Epithelial cell of prostate (primary cell): ENCODE data around the gene FBXO3.

Experiments
- DNase-seq: peaks from one replicate; pipeline ENCODE4 v3.0.0-alpha.2; 2011; ENCODE audit warnings: low read depth, low spot score
- H3K27ac ChIP-seq: fragments of 450-650 bp; 2 replicates; pipeline ENCODE4 v1.5.1; 2017; ENCODE audit warnings: mild to moderate bottlenecking

Gene FBXO3

DNA sequence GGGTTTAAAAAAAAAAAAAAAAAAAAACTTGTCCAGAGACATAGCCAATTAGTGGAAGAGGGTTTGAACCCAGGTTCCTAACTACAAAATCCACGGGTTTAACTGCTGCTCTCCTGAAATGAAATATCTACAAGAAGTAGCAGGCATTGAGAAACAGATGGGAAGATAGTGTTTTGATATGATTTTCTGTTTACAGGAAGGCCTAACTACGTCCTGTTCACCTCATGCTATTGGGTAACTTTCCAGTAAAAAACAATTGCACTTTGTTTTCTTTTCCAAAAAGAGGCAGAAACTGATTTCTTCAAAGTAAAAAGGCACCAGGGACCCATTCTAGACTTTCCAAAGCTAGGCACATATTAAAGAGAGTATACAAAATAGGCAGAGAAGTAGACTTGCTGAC lies 67.8 kb downstream of the FBXO3 start:
- DNase-seq: no peak
- H3K27ac ChIP-seq: peak overlapping the region; percentile 100

DNA sequence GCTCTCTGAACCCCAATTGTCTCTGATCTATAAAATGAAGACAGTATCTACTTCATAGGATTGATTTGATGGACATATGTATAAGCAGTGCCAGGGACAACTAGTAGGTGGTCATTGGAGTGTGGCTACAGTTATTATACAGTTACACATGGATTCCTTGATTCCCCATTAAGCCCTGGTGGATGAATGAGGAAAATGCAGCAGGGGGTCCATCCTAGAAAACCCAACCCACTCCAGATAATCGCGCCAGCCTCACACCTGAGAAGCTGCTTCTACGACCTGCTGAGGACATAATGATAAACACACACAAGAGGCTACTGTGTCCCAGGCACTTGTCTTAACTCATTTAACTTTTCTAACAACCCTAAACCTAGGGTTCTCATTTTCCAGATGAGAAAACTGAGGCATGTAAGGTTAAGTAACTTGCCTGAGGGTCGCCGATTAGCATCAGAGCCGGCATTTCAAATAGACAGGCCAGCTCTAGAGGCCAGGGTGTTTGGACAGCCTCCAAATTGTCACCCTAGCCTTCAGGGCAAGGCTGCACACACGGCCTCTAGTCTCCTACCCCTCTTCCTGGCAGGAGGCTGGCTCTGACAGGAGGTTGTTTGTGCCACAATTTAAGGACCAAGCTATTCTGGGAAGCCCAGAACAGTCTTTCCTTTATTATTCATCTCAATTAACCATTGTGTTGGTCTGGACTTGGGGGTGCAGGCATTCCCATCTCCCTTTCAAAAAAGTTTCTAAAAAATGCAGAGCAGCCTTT lies 69.9 kb downstream of the FBXO3 start:
- peak overlapping the region; percentile 100 for H3K27ac ChIP-seq
- no peak for DNase-seq

DNA sequence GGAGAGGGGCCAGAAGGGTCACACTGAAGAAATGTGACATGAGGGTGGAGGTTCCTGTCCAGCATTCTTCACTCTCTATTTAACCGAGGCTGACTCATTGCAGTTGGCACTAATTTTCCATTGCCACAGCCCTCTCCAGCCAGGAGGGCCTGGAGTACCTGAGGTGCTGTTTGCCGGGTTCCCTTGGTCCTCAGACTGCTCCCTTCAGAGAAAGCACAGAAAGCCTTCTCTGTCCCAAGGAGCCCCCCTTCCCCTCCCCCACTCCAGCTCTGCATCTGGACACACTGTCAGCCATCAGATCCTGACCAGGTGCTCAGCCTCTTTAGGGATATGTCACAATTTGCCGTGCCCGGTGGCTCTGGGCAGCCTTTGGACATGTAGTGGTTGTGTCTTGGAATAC lies 70.5 kb downstream of the FBXO3 start:
- peak overlapping the region; percentile 100 for H3K27ac ChIP-seq

DNA sequence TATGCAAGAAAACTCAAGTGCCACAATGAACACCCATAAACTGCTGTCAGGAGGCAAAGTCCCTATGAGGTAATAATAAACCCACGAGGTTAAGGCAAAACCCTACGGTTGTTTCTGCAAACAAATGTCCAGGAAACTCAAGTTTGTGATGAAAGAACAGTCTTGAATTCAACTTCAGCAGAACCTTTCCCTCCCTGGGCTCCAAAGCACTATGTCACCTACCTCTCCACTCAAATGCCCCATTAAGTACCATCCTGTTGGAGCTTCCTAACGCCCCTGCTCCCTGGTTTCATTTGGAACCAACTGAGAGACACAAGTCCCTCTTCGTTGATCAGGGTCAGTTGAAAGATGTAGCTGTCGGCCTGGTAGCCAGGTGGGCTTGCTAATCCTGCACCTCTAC lies 71.1 kb downstream of the FBXO3 start:
- peak overlapping the region; percentile 100 for H3K27ac ChIP-seq
- DNase-seq: no peak

More for the DNA sequence above, 70.5 kb downstream of the FBXO3 start:
- DNase-seq: no peak

DNA sequence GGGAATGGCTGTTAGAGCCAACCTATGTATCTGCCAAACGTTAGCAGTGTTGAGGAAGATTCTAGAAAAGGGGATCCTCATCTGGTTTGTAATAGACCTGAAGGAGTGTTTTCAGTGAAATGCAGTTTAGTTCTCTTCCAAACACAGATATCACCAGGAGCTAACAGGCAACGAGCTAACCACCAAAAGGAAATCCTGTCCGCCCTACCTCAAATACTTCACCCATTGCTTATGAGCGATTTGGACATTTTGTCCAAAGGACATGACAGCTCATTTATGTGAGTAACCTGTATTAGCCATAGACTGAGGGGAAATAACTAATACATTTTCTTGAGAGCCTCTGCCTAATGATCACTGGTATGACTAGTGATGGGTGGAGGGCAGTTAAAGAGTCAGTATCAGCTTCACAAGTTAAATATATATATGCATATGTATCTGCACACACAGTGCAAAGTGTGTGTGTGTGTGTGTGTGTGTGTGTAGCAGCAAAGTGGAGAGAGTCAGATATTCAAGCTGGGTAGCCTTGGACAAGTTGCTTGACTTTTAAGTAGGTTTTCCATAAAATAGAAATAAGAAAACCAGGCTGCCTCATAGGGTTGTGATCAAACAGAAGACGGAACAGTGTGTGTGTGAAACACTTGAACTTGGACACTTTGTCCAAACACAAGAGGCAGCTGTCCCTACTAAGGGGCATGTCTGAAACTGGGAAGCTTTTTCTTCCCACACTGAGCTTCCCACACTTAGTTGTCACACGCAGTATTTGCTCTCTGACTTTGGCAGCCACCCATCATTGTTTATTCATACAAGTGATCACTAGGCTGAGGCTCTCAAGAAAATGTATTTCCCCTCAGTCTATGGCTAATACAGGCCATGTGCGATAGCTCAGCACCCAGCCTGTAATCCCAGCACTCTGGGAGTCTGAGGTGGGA lies 72.8 kb downstream of the FBXO3 start:
- peak; percentile 78 for DNase-seq
- peak overlapping the region; percentile 100 for H3K27ac ChIP-seq

DNA sequence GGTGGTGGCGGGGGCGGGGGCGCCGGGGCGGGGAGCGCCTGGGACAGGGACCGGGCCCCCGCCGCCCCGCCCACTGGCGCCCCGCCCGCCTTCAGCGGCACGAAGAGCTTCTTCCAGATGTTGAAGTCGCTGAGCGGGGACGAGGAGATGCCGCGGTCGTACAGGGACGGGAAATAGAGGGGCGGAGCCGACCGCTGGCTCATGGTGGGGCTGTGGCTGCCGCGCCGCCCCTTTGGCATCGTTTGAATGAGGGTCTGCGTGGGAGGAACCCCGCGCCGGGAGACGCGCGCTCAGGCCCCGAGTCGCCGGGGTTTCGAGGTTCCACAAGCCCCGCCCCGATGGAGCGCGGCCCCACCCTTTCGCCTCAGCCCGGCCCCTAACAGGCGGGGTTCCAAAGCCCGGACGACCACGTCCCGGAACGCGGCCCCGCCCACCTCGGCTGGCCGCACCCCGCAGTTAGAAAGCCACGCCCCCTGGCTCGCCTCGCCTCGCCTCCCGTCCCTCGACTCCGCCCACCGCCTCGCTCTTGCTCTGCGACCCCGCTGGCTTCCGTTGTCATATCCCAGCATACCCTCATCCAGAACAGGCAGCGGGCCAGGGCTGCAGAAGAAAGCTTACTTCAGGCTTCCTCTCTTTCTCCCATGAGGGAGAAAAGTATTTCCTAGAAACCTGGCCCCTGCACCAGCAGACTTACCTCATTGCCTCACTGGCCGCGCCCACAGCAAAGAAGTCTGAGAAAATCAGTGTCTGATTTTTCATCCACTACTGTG lies 73.6 kb downstream of the FBXO3 start, which contains the start of gene C11orf91:
C11orf91 (minus strand) TSS at position 325 of the 770 bp plus-strand sequence; CDS start at position 239, 86 bp downstream.
- no peak for DNase-seq
- H3K27ac ChIP-seq: peak within 1 kb of the TSS; percentile 100

DNA sequence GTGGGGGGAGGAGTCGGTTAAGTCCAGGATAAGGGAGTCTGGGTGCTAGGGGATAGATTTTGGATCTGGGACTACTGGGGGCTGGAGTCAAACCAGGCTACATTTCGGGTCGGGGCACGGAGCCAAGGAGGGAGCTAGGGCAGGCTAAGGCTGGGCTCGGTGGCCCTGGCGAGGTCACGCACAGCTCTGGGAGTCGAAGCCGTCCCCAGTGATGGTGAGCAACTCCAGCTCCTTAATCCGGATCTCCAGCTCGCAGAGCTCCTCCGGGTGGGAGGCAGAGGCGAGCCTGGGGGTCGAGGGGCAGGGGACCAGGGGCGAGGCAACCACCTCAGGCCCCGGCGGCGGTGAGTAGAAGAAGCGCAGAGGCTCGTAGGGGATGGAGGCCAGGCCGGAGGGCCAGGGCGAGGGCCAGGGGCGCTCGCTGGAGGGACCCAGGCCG lies 74.2 kb downstream of the FBXO3 start:
- peak overlapping the region; percentile 100 for H3K27ac ChIP-seq
- DNase-seq: no peak

DNA sequence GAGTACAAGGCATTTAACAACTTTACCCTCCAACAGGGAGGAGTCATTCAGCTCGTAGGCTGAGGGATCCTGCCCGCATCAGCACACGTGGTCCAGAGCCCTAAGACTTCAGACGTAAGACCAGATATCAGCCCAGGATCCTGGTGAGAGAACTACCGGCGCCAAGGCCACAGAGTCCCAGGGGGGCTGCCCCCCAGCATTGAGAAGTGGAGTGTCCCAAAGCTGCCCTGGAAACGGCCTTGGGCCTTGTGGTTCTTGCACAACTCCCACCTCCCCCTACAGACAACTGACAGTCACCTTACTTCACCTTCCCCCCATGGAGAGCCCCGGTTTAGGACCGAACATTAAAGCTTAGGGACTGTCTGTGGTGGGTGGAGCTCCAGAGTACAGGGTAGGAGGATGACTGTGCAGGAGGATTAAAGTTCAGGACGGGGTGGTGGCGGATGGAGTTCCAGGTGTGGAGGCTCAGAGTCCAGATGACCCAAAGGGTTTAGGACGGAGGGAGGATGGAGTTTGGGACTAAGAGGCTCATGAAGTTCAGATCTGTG lies 74.7 kb downstream of the FBXO3 start:
- peak overlapping the region; percentile 100 for H3K27ac ChIP-seq
- no peak for DNase-seq

DNA sequence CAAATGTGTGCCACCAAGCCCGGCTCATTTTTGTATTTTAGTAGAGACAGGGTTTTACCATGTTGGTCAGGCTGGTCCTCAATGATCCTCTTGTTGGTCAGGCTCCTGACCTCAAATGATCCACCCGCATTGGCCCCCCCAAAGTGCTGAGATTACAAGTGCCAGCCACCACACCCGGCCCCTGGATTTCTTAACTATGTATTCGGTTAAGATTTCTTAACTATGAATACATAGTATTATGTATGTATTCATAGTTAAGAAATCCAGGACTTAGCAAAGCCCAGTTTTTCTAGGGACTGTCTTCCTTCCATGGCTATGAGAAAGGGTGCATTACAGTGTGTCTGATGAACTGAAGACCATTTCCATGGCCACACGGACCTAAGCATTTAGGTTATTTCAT lies 75.4 kb downstream of the FBXO3 start:
- peak overlapping the region; percentile 100 for H3K27ac ChIP-seq
- no peak for DNase-seq

DNA sequence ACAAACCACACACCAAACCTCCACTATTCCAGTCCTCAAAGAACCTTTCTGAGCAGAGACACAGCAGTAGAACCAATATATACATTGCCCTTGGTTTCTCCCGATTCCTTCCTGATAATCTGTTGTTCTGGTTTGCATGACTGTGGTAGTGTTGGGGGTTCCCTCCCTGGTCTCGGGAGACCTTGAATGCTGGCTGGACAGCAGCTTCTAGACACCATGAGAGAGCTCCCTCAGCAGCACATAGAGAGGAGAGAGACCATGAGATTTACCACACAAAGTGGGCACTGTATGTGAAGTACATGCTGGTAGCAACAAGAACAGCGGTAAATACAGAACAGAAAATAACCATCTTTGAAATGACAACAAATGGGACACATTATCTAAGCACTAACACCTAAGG lies 76.3 kb downstream of the FBXO3 start:
- DNase-seq: no peak
- H3K27ac ChIP-seq: peak overlapping the region; percentile 100

DNA sequence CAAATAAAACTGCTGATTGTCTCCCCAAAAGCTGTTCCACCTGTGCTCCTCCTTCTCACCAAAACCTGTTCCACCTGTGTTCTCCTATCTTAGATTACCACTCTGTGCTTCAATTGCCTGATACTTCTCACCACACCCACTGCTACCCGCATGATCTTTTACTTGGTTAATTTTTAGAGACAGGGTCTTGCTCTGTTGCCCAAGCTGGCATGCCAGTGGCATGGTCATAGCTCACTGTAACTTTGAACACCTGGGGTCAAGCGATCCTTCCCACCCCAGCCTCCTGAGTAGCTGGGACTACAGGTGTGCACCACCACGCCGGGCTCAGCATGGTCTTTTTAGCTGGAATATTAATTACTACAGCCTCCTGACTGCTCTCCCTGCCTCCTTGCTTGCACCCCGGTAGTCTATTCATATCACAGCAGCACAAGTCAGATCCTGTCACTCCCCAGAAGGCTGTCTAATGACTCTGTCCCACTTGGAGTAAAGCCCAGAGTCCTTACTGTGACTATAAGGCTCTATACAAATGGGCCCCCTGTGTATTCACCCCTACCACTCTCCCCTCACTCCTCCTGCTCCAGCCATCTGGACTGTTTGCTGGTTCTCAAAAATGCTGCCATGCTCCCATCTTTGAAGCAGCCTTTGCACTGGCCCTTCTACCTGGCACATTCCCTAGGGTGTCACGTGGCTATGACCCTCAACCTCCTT lies 77.2 kb downstream of the FBXO3 start:
- peak overlapping the region; percentile 100 for H3K27ac ChIP-seq

DNA sequence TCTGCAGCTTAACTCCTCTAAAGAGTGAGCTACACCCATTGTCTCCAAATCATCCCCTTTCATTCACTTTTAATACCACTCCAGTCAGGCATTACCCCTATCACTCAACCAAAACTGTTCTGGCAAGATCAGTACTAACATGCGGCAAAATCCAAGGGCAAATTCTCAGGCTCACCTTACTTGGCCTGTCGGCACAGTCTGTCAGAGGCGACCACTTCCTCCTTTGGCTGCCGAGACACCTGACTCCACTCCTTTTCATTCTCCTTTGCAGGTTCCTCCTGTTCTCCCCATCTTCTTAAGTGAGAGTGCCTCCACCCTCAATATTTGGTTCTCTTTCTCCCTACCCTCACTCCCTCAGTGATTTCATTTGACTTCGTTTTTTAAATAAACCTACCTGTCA lies 77.9 kb downstream of the FBXO3 start:
- no peak for DNase-seq
- peak overlapping the region; percentile 100 for H3K27ac ChIP-seq

More for the DNA sequence above, 77.2 kb downstream of the FBXO3 start:
- DNase-seq: no peak

DNA sequence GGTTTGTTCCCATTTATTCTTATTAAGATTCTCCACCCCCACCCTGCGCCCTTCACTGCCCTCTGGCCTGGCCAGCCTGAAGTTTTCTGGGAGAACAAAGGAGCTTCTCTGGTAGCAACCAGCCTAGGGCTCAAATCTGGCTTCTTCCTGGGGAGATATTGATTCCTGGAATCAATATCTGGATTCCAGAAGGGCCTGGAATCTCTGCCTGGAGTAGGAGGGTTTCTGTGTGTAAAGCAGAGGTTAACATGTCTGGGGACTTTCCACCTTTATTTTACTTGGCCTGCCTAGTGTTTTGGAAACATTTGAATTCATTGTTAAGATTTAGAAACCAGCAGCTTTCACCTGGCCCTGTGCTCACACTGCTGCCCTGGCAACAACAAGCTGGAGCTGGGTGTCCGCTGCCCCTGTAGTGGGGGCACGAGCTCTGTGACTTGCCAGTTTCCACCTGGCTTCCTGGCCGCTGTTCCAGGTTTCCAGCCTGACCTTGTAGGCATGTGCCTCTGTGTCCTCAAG lies 79.2 kb downstream of the FBXO3 start:
- no peak for DNase-seq
- H3K27ac ChIP-seq: peak overlapping the region; percentile 100

DNA sequence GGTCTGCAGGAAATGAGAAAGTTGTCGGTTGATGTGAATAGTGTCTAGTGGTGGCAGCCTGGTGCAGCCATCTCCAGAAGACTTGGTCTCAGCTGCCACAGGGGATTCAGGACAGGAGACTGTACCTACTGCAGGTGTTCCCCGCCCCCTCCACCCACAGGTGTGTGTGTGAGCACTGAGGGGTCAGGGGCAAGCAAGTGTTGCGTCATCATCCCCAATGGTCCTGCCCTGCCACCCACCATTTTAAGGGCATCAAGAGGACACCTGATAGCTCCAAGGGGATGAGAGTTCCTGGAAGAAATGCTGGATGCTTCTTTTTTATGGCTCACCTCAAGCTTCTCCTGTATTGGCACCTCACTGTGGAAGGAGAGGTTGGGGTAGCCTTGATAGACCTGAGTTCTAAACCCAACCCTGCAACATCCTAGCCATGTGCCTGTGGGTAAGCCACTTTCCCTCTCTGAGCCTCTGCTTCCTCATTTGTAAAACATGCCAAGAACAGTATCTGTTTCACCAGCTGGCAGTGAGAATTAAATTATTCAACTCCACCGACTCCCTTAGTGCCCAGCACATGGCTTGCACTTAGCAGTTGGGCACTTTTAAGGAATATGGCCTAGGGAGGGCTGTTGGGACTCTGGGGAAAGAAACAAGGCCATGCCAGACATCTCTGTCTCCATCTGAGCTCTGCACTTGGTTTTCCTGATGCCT lies 79.8 kb downstream of the FBXO3 start:
- no peak for DNase-seq
- peak overlapping the region; percentile 100 for H3K27ac ChIP-seq

DNA sequence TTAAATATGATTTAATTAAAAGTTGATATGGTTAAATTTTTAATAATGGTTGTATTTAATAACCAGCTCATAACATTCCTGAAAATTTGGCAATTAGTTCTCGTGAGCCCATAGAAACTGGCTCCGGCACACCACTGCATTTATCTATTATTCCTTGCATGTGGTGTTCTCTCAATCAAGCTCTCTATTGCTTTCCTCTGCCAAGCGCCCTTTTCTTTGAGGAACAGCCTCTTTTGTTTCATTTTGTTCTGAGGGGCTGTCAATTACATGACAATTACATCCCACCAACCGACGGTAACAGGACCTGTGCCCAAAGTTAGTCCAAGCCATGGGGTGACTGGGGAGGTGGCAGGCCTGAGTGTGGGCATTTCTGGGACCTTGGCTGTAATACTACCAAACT lies 81.8 kb downstream of the FBXO3 start:
- H3K27ac ChIP-seq: peak overlapping the region; percentile 100
- DNase-seq: no peak

DNA sequence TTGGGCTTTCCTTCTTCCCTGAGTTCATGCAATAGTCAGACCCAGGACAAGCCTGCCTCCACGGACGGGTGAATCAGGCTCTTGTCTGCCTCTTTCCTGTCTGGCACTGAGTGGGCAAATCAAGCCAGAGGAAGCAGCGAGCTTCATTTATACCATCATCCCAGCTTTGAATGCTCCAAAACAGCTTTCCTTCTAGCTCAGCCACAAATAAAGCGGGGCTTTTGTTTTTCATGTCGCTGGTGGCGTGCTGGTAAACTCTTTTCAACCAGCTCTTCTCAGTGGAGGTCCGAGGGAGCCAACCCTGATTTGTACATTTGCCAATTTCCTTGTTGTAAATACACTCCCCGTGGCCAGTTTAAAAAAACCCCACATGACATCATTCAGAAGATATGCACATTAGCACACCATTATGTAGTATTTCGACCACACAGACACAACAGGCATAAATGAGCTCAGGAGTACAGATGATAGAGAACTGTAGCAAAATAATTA lies 82.3 kb downstream of the FBXO3 start:
- DNase-seq: peak; percentile 92
- H3K27ac ChIP-seq: peak overlapping the region; percentile 100

DNA sequence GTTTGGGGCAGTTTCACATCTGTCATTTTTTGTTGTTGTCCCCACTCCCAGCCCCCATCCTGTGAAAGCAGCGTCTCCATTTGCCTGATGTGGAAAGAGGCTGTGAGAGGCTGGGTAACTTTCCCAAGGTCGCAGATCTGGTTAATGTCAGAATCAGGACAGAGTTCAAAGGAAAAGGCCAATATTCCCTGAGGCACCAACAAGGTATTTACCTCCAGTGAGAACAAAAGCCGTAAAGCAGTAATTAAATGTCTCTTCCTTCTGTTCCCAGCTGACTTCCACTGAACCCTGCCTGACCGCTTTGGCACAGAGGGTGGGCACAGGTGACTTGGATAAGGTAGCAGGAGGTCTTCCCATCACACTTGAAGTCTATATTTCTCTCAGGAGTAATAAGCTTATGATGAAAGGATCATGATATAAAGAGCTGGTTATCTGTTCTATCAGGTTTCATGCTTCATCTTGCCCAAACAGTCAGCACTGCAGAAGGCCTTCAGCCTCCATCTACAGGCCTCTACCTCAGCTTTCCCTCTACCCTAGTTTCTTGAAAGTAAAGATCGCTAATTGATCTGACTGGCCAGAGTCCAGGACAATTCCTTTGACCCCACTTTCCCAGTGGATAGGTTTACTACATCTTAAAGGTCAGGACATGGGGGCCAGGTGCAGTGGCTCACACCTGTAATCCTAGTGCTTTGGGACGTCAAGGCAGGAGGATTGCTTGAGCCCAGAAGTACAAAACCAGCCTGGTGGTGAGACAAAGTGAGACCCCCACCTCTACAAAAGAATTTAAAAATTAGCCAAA lies 83.1 kb downstream of the FBXO3 start:
- H3K27ac ChIP-seq: peak overlapping the region; percentile 100
- DNase-seq: no peak
